HG03025 (cell line): ENCODE results near the gene HES2.
"Not testable (repeated sequence)": the region's sequence is repeated elsewhere in the genome, so short reads cannot be mapped to it uniquely, and the experiment has no call there.

ENCODE experiments used
- ATAC-seq: cut with Tn5 transposase; IDR thresholded peaks from one replicate; pipeline ENCODE4 v1.9.1; 2021; ENCODE audit warnings: mild to moderate bottlenecking, moderate library complexity; ENCODE audit not compliant: unreplicated experiment, low FRiP score

Gene HES2, protein sequence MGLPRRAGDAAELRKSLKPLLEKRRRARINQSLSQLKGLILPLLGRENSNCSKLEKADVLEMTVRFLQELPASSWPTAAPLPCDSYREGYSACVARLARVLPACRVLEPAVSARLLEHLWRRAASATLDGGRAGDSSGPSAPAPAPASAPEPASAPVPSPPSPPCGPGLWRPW

GRCh38 chr1:6419804-6420453, at the start of gene HES2:
HES2 (minus strand) TSS chr1:6419919; CDS start chr1:6419820, 99 bp downstream.
- no peak for ATAC-seq

- ATAC-seq = no peak
Observed at GRCh38 chr1:6468729-6469461, 49.2 kb upstream of the HES2 start.

GRCh38 chr1:6467744-6468688, 48.3 kb upstream of the HES2 start:
- ATAC-seq = no peak

- no peak for ATAC-seq
Observed at GRCh38 chr1:6467224-6467623, 47.5 kb upstream of the HES2 start.

GRCh38 chr1:6466751-6467150, 47.0 kb upstream of the HES2 start:
- no peak for ATAC-seq

GRCh38 chr1:6466023-6466422, 46.3 kb upstream of the HES2 start, which contains the start of gene TNFRSF25:
TNFRSF25 (minus strand) TSS chr1:6466173; CDS start chr1:6466107, 66 bp downstream.
- ATAC-seq = no peak

DNA sequence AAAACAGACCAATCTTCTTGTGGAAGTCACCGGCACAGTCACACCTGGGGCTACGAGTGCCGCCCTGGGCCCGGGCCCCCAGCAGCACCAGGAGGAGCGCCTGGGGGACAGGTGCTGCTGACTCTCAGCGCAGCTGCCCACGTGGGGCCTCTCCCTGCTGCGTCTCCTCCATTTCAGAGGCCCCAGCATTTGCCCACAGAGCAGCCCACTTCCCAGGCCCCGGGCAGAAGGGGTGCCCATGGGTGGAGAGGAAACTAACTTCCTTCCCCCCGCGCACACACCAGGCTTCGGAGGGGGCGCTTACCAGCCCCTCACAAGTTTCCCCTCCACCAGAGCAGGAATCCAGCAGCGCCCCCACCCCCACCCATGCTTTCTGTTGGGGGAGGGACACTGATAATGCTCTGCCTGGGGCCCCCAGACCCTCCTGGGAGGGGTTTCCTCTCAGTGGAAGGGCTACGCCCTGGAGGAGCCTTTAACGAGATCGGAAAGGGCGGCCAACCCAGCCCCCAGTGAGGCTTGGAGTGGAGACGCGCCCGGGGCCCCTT, 45.8 kb upstream of the HES2 start:
- ATAC-seq = no peak

- ATAC-seq = no peak
Observed at GRCh38 chr1:6464915-6465314, 45.2 kb upstream of the HES2 start.

GRCh38 chr1:6464514-6464836, 44.8 kb upstream of the HES2 start:
- no peak for ATAC-seq

- no peak for ATAC-seq
Observed at GRCh38 chr1:6463120-6463412, 43.3 kb upstream of the HES2 start.

- ATAC-seq = no peak
Observed at GRCh38 chr1:6462412-6463119, 42.8 kb upstream of the HES2 start.

DNA sequence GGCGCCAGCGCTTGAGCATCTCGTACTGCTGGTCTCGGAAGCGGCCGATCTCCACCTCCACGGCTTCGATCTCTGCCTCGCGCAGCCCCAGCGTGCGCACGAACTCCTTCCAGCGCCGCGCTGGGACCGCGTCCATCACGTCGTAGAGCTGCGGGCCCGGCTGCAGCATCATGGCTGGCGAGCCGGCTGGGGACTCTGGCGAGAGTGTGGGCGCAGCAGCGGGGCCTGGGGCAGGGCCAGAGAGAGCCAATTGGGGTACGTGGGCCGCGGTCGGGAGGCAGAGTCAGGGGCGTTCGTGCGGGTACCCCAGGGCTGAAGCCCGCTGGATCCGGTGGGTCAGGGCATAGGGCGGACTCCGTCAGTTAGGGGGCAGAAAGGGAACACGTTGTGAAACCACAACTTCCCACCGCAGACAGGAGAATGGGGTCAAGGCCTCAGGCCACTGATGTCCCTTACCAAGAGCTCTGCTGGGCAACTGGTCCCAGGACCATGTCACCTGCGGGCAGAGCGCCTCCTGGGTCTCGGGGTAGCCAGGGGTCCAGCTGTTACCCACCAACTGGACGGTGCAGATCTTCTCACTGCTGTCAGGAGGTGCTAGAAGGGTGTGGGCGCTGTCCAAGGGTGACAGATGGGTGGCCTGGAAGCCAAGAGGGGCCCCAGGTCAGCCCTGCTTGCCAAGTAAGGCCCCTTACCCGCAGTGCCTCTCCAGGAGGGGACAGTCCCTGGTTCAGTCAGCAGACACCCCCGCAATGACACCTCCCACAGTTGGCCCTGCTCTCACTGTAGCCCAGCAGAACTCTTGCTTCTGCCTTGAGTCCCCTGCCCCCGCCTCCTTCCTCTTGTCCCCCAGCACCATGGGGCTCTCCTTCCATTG, 42.1 kb upstream of the HES2 start:
- ATAC-seq = no peak

DNA sequence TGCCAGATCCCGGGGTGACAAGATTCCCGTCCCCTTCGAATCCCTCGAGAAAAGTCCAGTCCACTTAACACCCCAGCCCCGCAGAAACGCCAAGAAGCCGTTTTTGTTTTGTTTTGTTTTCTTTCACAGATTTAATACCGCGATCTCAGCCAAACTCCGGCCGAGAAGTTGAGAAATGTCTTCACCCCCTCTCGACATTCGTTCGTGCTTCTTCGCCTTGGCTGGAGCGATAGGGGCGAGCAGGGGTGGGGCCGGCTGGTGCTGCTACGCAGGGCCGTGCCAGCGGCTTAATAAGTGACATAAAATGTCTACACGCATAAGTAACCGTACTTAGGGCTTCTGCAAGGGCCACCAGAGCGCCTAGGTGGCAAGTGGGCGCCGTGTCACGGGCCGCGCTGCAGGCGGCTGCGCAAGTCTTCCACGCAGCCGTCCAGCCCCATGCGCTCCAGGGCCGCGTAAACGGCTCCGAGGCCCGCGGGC, 41.4 kb upstream of the HES2 start:
- ATAC-seq = no peak

DNA sequence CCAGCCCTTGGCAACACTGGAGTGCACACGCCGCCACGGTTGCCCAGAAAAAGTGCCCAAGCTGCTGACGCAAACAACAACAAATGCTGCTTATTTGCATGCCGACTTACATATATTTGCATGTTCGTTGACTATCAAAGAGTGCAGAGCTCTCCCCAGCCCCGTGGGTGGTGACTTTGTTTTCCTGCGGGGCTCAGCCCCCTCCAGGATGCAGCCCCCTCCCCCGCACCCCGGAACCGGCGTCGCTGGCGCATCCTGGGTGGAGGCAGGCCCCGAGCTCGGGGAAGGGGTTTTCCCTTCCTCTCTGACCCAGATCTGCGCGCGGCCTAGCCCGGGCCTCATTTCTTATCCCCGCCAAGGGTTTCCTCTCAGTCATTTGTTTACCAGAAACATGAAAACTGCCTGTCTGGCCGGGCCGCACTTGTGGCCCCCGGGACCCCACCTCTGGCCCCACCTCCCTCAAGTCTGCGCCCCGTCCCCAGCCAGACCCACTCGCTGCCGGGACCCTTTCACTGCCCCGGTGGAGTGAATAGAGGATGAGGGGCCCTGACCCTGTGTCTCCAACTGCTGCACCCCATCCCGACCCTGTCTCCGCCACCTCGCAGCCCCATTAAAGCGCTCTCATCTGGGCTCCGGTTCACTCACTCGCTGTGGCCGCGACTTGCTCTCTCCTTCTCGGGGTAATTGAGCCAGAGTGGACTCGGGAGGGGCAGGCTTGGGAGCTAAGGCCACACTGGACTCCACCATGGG, 40.8 kb upstream of the HES2 start:
- no peak for ATAC-seq

- no peak for ATAC-seq
Observed at GRCh38 chr1:6459850-6460265, 40.1 kb upstream of the HES2 start.

GRCh38 chr1:6456800-6457466, 37.2 kb upstream of the HES2 start:
- no peak for ATAC-seq

GRCh38 chr1:6455752-6456520, 36.2 kb upstream of the HES2 start:
- not testable (repeated sequence) for ATAC-seq
